K562 (cell line): ENCODE results near the gene NEK4. TPM values are rescaled to one million over a fixed set of nuclear protein-coding genes. Genes with fewer than 3 reads are reported as not detected.

Source experiments
- ATAC-seq: fragments of 200-7000 bp; cut with Tn5 transposase; 3 replicates; pipeline ENCODE4 v1.9.1; 2020; ENCODE audit warnings: moderate library complexity
- BruUV-seq: library from RNA; stranded (reverse); fragments of 400-500 nt; replicated peaks from 2 replicates; lab custom pipeline; 2021; lab: Mats Ljungman, UMichigan
- CTCF ChIA-PET: fragments of 300-600 bp; formaldehyde crosslinking; extraction: SDS; loops from one replicate; lab custom pipeline; 2021; ENCODE audit warnings: low intra/inter-chr PET ratio; lab: Yijun Ruan, JAX
- POLR2A ChIA-PET: fragments of 300-600, 350-650 bp; sonication (Branson Sonifier 250); formaldehyde crosslinking; extraction: SDS; loops from one replicate; lab custom pipeline; 2021; ENCODE audit warnings: antibody characterized with exemption, inconsistent platforms; lab: Yijun Ruan, JAX
- DNase-seq, 4 experiments: peaks; one replicate each; pipeline versions ENCODE4 v3.0.0 to v3.0.0-alpha.2; 2011 to 2018; ENCODE audit warnings: low spot score in 3 of 4, mixed read lengths in 3 of 4; ENCODE audit errors: extremely low read depth in 1 of 4
- FAIRE-seq: peaks from 2 replicates; lab custom pipeline; 2011; peaks lifted over from hg19 to GRCh38; lab: Jason Lieb, UNC
- H2AFZ ChIP-seq: 2 replicates; pipeline ENCODE4 v1.6.0; 2011; ENCODE audit warnings: low read depth, low read length, control low read depth, inconsistent platforms
- H3K27ac ChIP-seq: fragments of 200-600 bp; 3 replicates; pipeline ENCODE4 v1.8.0; 2011; ENCODE audit warnings: low read depth, mild to moderate bottlenecking, control low read depth, inconsistent platforms, low read length, moderate library complexity, mixed read lengths; ENCODE audit errors: extremely low read depth
- H3K27me3 ChIP-seq, 2 experiments: fragments of 300-600 bp in 1 of 2; 2 replicates in 1 of 2; 3 replicates in 1 of 2; pipeline versions ENCODE4 v1.6.0 to v1.8.0; 2011; ENCODE audit warnings: inconsistent platforms in 2 of 2, low read length in 2 of 2, mild to moderate bottlenecking in 1 of 2, mixed read lengths in 1 of 2, moderate library complexity in 1 of 2; ENCODE audit not compliant: control insufficient read depth in 2 of 2, insufficient read depth in 2 of 2
- H3K36me3 ChIP-seq: fragments of 300-600 bp; 3 replicates; pipeline ENCODE4 v1.8.0; 2011; ENCODE audit warnings: mild to moderate bottlenecking, low read length, inconsistent platforms; ENCODE audit not compliant: control insufficient read depth, insufficient read depth
- H3K4me1 ChIP-seq, 2 experiments: fragments of 200-600 bp in 1 of 2; replicated peaks in 1 of 2; 2 replicates in 1 of 2; 3 replicates in 1 of 2; pipeline versions ENCODE4 v1.5.1 to v1.8.0; 2011; ENCODE audit warnings: inconsistent platforms in 2 of 2, low read length in 2 of 2, mild to moderate bottlenecking in 1 of 2, mixed read lengths in 1 of 2, moderate library complexity in 1 of 2; ENCODE audit not compliant: control insufficient read depth in 2 of 2, insufficient read depth in 2 of 2
- H3K4me2 ChIP-seq: 2 replicates; pipeline ENCODE4 v1.6.1; 2011; ENCODE audit warnings: low read length, control low read depth, inconsistent platforms, mixed read lengths; ENCODE audit not compliant: insufficient read depth
- H3K4me3 ChIP-seq: fragments of 200-600 bp; sonication (generic), shearing (Covaris generic); 2 replicates; pipeline ENCODE4 v1.5.1; 2016; ENCODE audit warnings: control low read depth, inconsistent platforms
- H3K79me2 ChIP-seq: fragments of 200-600 bp; 3 replicates; pipeline ENCODE4 v1.8.0; 2011; ENCODE audit warnings: low read length, inconsistent platforms; ENCODE audit not compliant: control insufficient read depth, insufficient read depth
- H3K9ac ChIP-seq, 2 experiments: 2 replicates each; pipeline versions ENCODE4 v1.6.0 to v1.6.1; 2011; ENCODE audit warnings: low read depth in 2 of 2, low read length in 2 of 2, control low read depth in 1 of 2, inconsistent platforms in 1 of 2, mild to moderate bottlenecking in 1 of 2, mixed read lengths in 1 of 2; ENCODE audit not compliant: insufficient read depth in 1 of 2
- H3K9me1 ChIP-seq: one replicate; pipeline ENCODE4 v1.6.0; 2011; ENCODE audit warnings: inconsistent platforms, mild to moderate bottlenecking, low read length, moderate library complexity; ENCODE audit not compliant: control insufficient read depth, insufficient read depth
- H3K9me3 ChIP-seq: replicated peaks from 2 replicates; pipeline ENCODE4 v1.5.1; 2011; ENCODE audit warnings: low read depth, low read length, inconsistent platforms; ENCODE audit not compliant: control insufficient read depth, insufficient read depth
- H4K20me1 ChIP-seq: replicated peaks from 2 replicates; pipeline ENCODE4 v1.6.1; 2011; ENCODE audit warnings: low read length, inconsistent platforms, mixed read lengths; ENCODE audit not compliant: control insufficient read depth, insufficient read depth
- BMI1 ChIP-seq: fragments of 150-350 bp; IDR thresholded peaks from 2 replicates; pipeline ENCODE4 v1.6.1; 2014; ENCODE audit warnings: low read length
- C11orf30 ChIP-seq: fragments of 450-650 bp; IDR thresholded peaks from 2 replicates; pipeline ENCODE4 v1.6.1; 2016; ENCODE audit warnings: low read depth, mild to moderate bottlenecking
- CREBBP ChIP-seq: IDR thresholded peaks from one replicate; pipeline ENCODE4 v1.6.1; 2012; ENCODE audit warnings: low read depth, mild to moderate bottlenecking, control low read depth, inconsistent platforms, low read length
- HOXB6 ChIP-seq: fragments of 250-450 bp; sonication (Bioruptor Pico); IDR thresholded peaks from 2 replicates; pipeline ENCODE4 v1.5.1; 2022; ENCODE audit warnings: mild to moderate bottlenecking, borderline replicate concordance
- IRF1 ChIP-seq: sonication (generic); formaldehyde crosslinking; IDR thresholded peaks from 2 replicates; pipeline ENCODE4 v1.8.0; 2022; ENCODE audit warnings: missing genetic modification reagents, mild to moderate bottlenecking, borderline replicate concordance
- POLR2AphosphoS5 ChIP-seq: IDR thresholded peaks from 2 replicates; pipeline ENCODE4 v1.6.1; 2011; ENCODE audit warnings: mild to moderate bottlenecking, low read depth, low read length, moderate library complexity; ENCODE audit not compliant: control insufficient read depth, insufficient read depth
- WGBS: fragments of 100-300 bp; shearing (Covaris generic); methylation state at CpG from one replicate; pipeline ENCODE4 v1.1.6; 2016; ENCODE audit warnings: low coverage, mixed read lengths; ENCODE audit not compliant: insufficient coverage; ENCODE audit errors: missing lambda C conversion rate; 5-methylcytosine and 5-hydroxymethylcytosine counted together
- in situ Hi-C: fragments of 300-500 bp; cut with MboI; formaldehyde crosslinking; loops from 4 replicates; pipeline ENCODE4 v1.15.0; 2018; ENCODE audit warnings: inconsistent platforms, mixed read lengths
- intact Hi-C: fragments of 100-400 bp; cut with micrococcal nuclease; formaldehyde crosslinking; loops from 2 replicates; pipeline ENCODE4 v1.14.2; 2022
- polyA plus RNA-seq, 8 experiments: library from polyadenylated mRNA; depleted of rRNA in 4 of 8; stranded (reverse) in 5 of 8; unstranded in 3 of 8; fragments of >200 nt; fragmentation: Nextera tagmentation in 2 of 8; fragmentation: Illumina TruSeq in 1 of 8; extraction: Ambion mirVana in 2 of 8; extraction: Trizol in 1 of 8; gene quantifications; 2 replicates each; pipeline versions ENCODE4 v1.2.1 to v1.2.3, GENCODE V29; 2011 to 2014; ENCODE audit warnings: inconsistent platforms in 1 of 8, missing spikeins in 1 of 8
- total RNA-seq, 7 experiments: library from RNA; depleted of rRNA in 6 of 7; stranded (reverse); fragments of >200 nt in 6 of 7; fragmentation: Illumina TruSeq in 2 of 7; extraction: Trizol in 2 of 7; gene quantifications; 2 replicates each; pipeline versions ENCODE4 v1.2.1 to v1.2.3, GENCODE V29; 2011 to 2021; ENCODE audit warnings: low replicate concordance in 1 of 7

Gene NEK4
- total and polyA plus RNA-seq, 9 of the 15 experiments (the other 6 are each of a cell fraction or from before 2014, with no cell fraction given), result 5.8 to 23.1 (median 16.6) TPM

- intact Hi-C loops (no loop called here), in situ Hi-C loops (no loop called here)
- Histone ChIP-seq H3K27ac (no peak overlapping the region), H3K9me1 (no peaks in the 10 kb centered on the region), H3K36me3 (no peaks in the 10 kb centered on the region), H3K4me1 (peaks cover 0 to 11% of the 10 kb centered on the region in 2 experiments; a peak in 2 of 5 replicates), H3K4me3 (no peak overlapping the region), H4K20me1 (no peaks in the 10 kb centered on the region), H3K27me3 (peaks cover 0 to 19% of the 10 kb centered on the region in 2 experiments; a peak in 2 of 5 replicates), H3K9me3 (no peaks in the 10 kb centered on the region)
- CTCF ChIA-PET, result no interaction called here
- ATAC-seq (no peak; the same call in 2 of the 3 replicates), FAIRE-seq (no peak)
- WGBS, result 22% methylated on average over 4 of the region's 4 CpGs
- BruUV-seq, result no TSS peak
- no peak for TF ChIP-seq C11orf30
- no peak for TF ChIP-seq CREBBP
- TF ChIP-seq IRF1 (CRISPR knock-in tag), result no peak
- TF ChIP-seq HOXB6, result no peak
- TF ChIP-seq POLR2AphosphoS5, result no peak
- no peak for TF ChIP-seq BMI1
- TF ChIP-seq, all 486 proteins: peak for 0
- H3K79me2 ChIP-seq, result no peaks in the 10 kb centered on the region
- DNase-seq, result no peak
- H3K9ac ChIP-seq, result no peak overlapping the region
- POLR2A ChIA-PET, result interaction anchor here (1.9 kb wide), 1 partner anchor 21 kb away, joined by 7 read pairs; the partner anchor contains the start of gene NEK4
- H3K4me2 ChIP-seq, result no peak overlapping the region
- no peak overlapping the region for H2AFZ ChIP-seq
These were observed 21.2 kb upstream of the NEK4 start for GRCh38 chr3:52791928-52792327.
